Renal pelvis (tissue), 4 donors: ENCODE measurements around the gene CEP95. TPM values are rescaled to one million over a fixed set of nuclear protein-coding genes. Genes with fewer than 3 reads are reported as not detected.
"Not testable (repeated sequence)": the region's sequence is repeated elsewhere in the genome, so short reads cannot be mapped to it uniquely, and the experiment has no call there.

Experiments used
- DNase-seq: peaks from one replicate; pipeline ENCODE4 v3.0.0-alpha.2; 2013
- polyA plus RNA-seq, 3 donors: library from polyadenylated mRNA; unstranded; fragments of 120-200 nt; gene quantifications; one replicate each; pipeline ENCODE4 v1.2.1, GENCODE V29; 2013; ENCODE audit not compliant: insufficient read length in 3 of 3

The CEP95 gene
- polyA plus RNA-seq, 3 donors, result 78.0 to 166 (median 152) TPM

DNA sequence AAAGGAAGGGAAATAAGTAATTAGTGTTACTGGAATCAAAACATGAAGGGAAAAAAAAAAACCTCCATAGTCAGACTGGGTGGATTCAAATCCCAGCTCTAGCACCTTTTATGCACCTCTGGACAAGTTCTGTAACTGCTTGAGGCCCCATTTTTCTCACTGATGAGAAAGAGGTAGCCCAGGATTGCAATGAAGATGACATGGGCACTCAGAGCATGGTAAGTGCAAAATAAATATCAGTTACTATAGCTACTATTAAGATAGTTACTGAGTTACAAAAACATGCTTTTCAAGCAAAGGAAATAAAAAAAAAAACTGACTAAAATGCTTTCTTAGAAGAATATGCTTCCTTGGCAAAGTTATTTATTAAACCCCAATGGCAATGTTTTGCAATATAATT is 58.8 kb downstream of the CEP95 start:
- peak; percentile 5 for DNase-seq

DNA sequence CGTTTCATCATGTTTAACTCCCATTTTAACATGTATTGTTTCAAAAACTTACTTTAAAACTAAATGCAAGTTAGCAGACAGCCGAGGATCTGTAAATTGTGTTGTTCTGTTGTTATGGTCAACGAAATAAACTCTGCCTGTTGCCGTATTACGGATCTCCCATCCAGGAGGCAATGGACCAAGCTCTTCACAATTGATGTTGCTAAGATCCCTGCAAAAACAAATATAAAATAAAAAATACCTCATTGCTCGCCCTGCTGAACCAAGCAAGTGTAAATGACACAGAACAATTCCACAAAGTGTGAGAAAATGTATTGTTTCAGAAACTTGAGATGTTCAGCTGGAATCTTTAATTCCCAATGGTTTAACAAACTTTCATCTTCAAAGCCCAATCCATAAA is 65.0 kb downstream of the CEP95 start:
- no peak for DNase-seq

DNA sequence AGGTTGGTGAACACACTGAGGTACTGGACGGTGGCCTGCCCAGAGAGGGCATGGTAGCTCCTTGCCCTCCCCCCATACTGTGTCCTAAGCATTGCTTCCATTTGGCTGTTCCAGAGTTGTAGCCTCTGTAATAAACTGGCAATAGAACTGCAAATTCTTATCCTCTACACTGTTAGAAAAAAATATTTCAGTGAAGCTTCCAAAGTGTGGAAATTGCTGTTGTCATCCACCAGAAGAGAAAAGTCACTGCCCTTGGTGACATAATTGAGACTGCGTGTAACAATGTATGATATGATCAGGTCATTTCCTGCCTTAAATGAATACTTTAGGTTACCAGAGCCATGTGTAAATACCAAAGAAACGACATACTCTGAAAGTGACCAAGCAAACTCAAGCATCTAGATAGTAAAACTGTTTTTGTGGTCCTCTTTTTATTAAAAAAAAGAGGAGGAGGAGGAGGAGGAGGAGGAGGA is 65.9 kb downstream of the CEP95 start:
- DNase-seq, result peak; percentile 16

DNA sequence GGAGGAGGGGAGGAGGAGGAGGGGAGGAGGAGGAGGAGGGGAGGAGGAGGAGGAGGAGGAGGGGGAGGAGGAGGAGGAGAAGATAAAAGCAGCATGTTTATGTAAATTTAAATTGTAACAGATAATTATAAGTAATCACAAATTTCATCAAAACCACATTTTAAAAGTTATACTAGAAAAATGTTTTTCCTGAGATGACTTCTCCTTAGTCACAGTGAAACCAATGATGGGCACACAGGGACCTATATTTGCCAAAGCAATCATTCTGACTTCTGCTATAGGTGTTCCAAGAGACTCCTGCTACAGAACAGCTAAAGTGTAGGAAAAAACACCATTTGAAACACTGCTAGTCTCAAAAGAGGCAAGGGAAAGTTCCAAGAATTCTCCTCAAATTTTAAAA is 66.4 kb downstream of the CEP95 start:
- no peak for DNase-seq

DNA sequence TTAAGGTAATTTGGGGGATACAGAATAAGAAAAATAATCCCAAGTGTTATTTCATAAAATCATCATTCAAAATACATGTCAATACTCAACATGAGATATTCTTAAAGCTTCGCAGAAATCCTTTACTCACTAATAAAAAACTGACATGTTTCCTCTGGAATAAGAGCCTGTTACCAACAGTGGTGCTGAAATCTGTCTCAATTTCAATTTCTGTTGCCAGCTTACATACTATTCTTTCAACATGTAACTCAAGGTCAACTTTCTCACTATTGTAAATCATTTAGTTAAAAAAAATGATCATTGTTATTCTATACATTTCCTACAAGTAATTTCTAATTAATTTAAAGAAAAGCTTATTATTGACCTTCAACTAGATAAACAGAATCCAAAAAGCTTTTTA is 67.9 kb downstream of the CEP95 start:
- no peak for DNase-seq

DNA sequence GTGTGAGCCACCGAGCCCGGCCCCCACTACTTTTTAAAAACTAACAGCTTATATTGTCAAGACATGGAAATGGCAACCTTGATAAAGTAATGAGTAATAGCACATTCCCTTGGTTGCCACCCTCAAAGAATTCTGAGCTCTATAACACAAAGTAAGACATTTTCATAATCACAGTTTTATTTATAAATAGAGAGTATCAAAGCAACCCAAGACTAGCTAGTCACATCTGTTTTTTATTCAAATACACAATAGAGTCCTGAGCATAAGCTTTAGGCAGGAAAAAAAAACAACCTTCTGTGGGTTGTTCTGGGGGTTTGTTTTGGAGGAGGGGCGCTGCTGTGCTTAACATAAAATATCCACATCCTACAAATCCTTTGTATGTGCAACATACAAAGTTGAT is 68.7 kb downstream of the CEP95 start:
- no peak for DNase-seq

DNA sequence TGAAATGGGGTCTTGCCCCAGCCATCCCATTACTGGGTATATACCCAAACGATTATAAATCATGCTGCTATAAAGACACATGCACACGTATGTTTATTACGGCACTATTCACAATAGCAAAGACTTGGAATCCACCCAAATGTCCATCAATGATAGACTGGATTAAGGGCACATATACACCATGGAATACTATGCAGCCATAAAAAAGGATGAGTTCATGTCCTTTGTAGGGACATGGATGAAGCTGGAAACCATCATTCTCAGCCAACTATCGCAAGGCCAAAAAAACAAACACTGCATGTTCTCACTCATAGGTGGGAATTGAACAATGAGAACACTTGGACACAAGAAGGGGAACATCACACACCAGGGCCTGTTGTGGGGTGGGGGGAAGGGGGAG is 70.2 kb downstream of the CEP95 start:
- DNase-seq, result not testable (repeated sequence)

DNA sequence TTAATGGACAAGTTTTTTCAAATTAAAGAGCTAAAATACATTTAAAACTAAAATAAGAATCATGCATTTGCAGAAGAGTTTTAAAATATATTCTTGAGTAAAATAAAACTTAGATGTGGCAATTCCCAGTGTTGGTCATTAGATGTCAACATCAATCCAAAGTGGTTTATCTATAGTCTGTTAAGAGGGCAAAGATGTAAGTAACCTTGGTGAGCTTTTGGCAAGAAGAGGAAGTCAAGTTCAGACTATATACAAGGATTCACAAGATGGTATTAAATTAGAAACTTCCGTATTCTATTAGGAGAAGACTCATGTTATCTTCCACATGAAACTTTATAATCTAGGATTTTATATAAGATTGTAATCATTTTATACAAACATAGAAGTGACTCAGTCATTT is 73.1 kb downstream of the CEP95 start:
- no peak for DNase-seq

DNA sequence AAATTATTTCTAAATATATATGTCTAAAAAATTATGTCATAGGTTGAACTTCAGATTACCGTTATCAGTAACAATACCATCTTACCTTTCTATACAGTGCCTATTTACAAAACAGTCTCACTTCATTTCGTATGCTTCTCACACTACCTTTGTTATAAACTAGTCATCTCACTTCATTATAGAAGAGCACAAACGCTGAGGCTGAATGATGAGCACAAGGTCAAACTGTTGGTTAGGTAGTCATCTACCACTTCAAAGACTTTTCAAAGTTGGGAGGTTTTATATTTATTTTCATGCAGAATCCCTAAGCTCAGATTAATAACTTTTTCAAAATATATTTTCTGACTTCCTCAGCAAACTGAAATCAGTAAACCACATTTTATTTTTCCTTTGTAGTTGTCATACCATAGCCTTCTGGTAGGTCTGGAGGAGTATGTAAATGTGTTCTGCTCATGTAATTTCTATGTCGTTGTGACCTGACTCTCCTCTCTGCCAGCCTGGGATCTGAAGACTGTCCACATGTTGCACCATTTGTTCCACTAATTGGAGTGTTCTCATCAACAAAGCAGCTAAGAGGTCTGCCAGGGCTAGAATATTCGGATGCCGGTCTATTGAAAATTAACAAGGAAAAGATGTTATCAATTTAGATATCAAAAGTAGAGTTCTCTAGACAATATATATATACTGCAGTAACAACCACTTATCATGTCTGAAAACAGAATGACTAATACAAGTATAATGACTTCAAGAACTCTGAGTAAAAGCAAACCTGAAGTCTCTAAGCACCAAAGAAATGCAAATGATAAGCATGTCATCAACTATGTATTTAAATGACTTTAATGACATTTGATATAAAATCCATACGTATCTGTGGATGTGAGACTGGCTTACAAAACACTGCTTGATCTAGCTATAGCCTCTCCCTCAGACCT is 73.9 kb downstream of the CEP95 start:
- no peak for DNase-seq

DNA sequence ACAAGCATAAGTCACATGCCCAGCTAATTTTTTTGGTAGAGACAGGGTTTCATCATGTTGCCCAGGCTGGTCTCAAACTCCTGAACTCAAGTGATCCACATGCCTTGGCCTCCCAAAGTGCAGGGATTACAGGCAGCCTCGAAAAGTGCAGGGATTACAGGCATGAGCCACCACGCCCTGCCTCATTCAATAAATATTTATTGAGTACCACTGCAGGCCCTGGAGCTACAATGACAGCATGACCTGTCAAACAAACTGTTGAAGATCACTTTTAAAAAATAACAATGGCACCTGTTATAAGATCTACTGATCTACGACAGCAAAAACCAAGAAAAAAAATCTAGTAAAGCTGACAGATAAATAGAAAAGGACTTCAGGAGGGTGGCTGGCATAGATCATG is 76.3 kb downstream of the CEP95 start:
- DNase-seq, result no peak

DNA sequence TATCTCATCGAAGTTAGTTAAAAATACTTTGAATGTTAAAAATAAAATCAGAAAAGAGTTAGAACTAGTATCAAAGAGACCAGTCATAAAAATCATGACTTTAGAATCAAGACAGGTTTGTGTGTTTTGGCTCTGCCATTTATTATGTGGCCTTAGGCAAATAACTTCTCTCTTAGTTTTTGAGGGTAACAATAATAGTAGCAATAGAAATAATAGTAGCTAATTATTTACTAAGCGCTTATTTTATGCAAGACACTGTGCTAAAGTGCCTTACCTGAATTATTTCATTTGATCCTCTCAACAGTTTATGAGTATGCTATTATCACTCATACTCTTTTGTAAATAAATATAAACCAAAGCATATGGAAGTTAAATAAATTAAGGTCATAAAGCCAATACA is 78.4 kb downstream of the CEP95 start:
- no peak for DNase-seq

Other genes starting within 250 kb of the CEP95 start
- gene TEX2, start 243.7 kb upstream of the CEP95 start, polyA plus RNA-seq, result 10 to 100 TPM; 24.1 to 30.4 (median 27.1) TPM
- 100 to 1,000 TPM in 2 of 3 donors, 10 to 100 TPM in 1; 90.7 to 110 (median 104) TPM for gene PECAM1, start 116.1 kb upstream of the CEP95 start, polyA plus RNA-seq
- 1 to 10 TPM; 2.0 to 2.9 (median 2.6) TPM for gene MILR1, start 57.9 kb upstream of the CEP95 start, polyA plus RNA-seq
- gene POLG2, start 9.9 kb upstream of the CEP95 start, polyA plus RNA-seq, result 10 to 100 TPM; 22.9 to 46.5 (median 43.3) TPM
- gene DDX5, start 688 bp upstream of the CEP95 start, polyA plus RNA-seq, result 100 to 1,000 TPM; 749 to 832 (median 771) TPM
- 10 to 100 TPM; 28.4 to 35.6 (median 33.3) TPM for gene SMURF2, start 155.3 kb downstream of the CEP95 start, polyA plus RNA-seq